Smooth muscle cell (in vitro differentiated cells): Measurements from ENCODE around the gene KHNYN. TPM values are rescaled to one million over a fixed set of nuclear protein-coding genes. Genes with fewer than 3 reads are reported as not detected.

ENCODE experiments used
- DNase-seq: peaks from one replicate; lab custom pipeline; 2025; ENCODE audit not compliant: unreplicated experiment; lab: John Stamatoyannopoulos, UW
- H2AFZ ChIP-seq: fragments of 200-600 bp; sonication (generic); 2 replicates; pipeline ENCODE4 v1.6.0; 2016; ENCODE audit warnings: antibody characterized with exemption, low read depth, mild to moderate bottlenecking
- H3F3A ChIP-seq: fragments of 200-600 bp; sonication (generic); 2 replicates; pipeline ENCODE4 v1.6.0; 2017; ENCODE audit warnings: antibody characterized with exemption, low read depth
- H3K27ac ChIP-seq: fragments of 200-600 bp; sonication (generic); 2 replicates; pipeline ENCODE4 v1.5.1; 2016; ENCODE audit warnings: low read depth, mild to moderate bottlenecking
- H3K27me3 ChIP-seq: fragments of 200-600 bp; sonication (generic); 2 replicates; pipeline ENCODE4 v1.6.1; 2016; ENCODE audit warnings: low read depth, mild to moderate bottlenecking
- H3K36me3 ChIP-seq: fragments of 200-600 bp; sonication (generic); 2 replicates; pipeline ENCODE4 v1.5.1; 2016; ENCODE audit warnings: low read depth
- H3K4me1 ChIP-seq: fragments of 200-600 bp; sonication (generic); 2 replicates; pipeline ENCODE4 v1.5.1; 2016; ENCODE audit warnings: low read depth
- H3K4me2 ChIP-seq: fragments of 200-600 bp; sonication (generic); 2 replicates; pipeline ENCODE4 v1.6.0; 2016; ENCODE audit warnings: mild to moderate bottlenecking
- H3K4me3 ChIP-seq: fragments of 200-600 bp; sonication (generic); 2 replicates; pipeline ENCODE4 v1.5.1; 2016; ENCODE audit warnings: mild to moderate bottlenecking
- H3K79me2 ChIP-seq: fragments of 200-600 bp; sonication (generic); 2 replicates; pipeline ENCODE4 v1.6.0; 2016; ENCODE audit warnings: low read depth, mild to moderate bottlenecking
- H3K9ac ChIP-seq: fragments of 200-600 bp; sonication (generic); 2 replicates; pipeline ENCODE4 v1.6.0; 2016; ENCODE audit warnings: low read depth
- H3K9me3 ChIP-seq: fragments of 200-600 bp; sonication (generic); replicated peaks from 2 replicates; pipeline ENCODE4 v1.5.1; 2016; ENCODE audit warnings: low read depth
- H4K20me1 ChIP-seq: fragments of 200-600 bp; sonication (generic); 2 replicates; pipeline ENCODE4 v1.6.0; 2016; ENCODE audit warnings: low read depth
- WGBS: methylation state at CpG from one replicate; pipeline ENCODE4 v1.1.7; 2016; ENCODE audit warnings: low lambda C conversion rate; 5-methylcytosine and 5-hydroxymethylcytosine counted together
- polyA plus RNA-seq: library from polyadenylated mRNA; unstranded; fragments of >200 nt; fragmentation: Nextera tagmentation; extraction: Ambion mirVana; gene quantifications from 2 replicates; pipeline ENCODE4 v1.2.1, GENCODE V29; 2016
- total RNA-seq: library from RNA; depleted of rRNA; stranded (reverse); fragments of >200 nt; gene quantifications from 2 replicates; pipeline ENCODE4 v1.2.3, GENCODE V29; 2014
- TF ChIP-seq, protein P1 (sequence below): fragments of 200-600 bp; sonication (generic); IDR thresholded peaks from 2 replicates; pipeline ENCODE4 v1.5.1; 2017; ENCODE audit warnings: borderline replicate concordance, mild to moderate bottlenecking, antibody characterized with exemption; ENCODE audit not compliant: insufficient read depth, poor library complexity, severe bottlenecking

KHNYN gene
- total and polyA plus RNA-seq, 2 experiments from 2014 or later, result 28.2 to 43.1 TPM

DNA sequence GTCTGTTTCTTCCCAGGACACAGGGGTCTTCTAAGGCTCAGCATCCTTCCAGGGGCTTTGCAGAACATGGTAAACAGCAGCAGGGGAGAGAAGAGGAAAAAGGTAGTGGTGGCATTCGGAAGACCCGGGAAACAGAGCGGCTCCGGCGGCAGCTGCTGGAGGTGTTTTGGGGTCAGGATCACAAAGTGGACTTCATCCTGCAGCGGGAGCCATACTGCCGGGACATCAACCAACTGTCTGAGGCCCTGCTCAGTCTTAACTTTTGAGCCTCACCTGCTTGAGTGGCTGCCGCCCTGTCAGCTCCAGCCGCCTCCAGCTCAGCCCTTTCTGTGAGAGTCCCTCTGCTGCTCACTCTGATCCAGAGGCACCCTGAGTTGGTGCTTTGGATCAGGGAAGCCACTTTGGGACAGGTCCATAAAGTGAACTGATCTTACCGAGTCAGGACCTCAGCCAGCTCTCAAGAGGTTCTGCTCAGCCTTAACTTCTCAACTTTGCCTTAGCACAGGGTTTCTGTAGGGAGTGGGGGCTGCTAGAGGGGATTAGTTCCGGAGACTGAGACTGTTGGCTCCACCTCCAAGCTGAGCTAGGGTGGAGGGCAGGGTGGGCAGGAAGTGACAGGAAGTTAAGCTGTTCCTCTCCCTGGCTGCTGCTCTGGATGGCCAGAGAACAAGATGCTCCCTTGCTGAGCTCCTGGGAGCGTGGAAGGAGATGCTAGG is 7.4 kb downstream of the KHNYN start:
- H3F3A ChIP-seq, result peaks cover 14% of the 10 kb centered on the region
- H3K27me3 ChIP-seq, result no peaks in the 10 kb centered on the region
- no peak overlapping the region for H3K9ac ChIP-seq
- peaks cover 20% of the 10 kb centered on the region for H4K20me1 ChIP-seq
- no peak overlapping the region for H3K27ac ChIP-seq
- H3K4me3 ChIP-seq, result no peak overlapping the region
- peaks cover 9% of the 10 kb centered on the region for H3K79me2 ChIP-seq
- no peaks in the 10 kb centered on the region for H3K9me3 ChIP-seq
- H2AFZ ChIP-seq, result no peak overlapping the region
- WGBS, result 88% methylated on average over 12 of the region's 12 CpGs
- no peak for DNase-seq
- TF ChIP-seq, protein P1, sequence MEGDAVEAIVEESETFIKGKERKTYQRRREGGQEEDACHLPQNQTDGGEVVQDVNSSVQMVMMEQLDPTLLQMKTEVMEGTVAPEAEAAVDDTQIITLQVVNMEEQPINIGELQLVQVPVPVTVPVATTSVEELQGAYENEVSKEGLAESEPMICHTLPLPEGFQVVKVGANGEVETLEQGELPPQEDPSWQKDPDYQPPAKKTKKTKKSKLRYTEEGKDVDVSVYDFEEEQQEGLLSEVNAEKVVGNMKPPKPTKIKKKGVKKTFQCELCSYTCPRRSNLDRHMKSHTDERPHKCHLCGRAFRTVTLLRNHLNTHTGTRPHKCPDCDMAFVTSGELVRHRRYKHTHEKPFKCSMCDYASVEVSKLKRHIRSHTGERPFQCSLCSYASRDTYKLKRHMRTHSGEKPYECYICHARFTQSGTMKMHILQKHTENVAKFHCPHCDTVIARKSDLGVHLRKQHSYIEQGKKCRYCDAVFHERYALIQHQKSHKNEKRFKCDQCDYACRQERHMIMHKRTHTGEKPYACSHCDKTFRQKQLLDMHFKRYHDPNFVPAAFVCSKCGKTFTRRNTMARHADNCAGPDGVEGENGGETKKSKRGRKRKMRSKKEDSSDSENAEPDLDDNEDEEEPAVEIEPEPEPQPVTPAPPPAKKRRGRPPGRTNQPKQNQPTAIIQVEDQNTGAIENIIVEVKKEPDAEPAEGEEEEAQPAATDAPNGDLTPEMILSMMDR, result no peak
- H3K4me2 ChIP-seq, result no peak overlapping the region
- H3K4me1 ChIP-seq, result peaks cover 8% of the 10 kb centered on the region
- H3K36me3 ChIP-seq, result no peaks in the 10 kb centered on the region

DNA sequence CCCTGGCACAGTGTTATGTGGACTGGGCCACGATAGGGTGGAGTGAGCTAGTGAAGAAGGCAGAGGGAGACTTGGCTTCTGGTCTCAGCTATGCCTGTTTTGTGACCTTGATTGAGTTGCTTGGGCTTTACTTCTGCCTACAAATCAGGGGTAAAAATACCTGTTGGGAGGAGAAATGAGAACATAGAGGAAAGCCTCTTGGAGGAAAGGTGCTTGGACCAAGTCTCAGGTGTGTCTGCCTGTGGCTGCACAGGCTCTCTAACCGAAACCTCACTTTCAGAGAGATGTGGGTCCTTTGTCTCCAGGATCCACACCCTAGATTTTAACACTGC is 7.9 kb downstream of the KHNYN start:
- Histone ChIP-seq H3K4me1 (peaks cover 8% of the 10 kb centered on the region), H3K36me3 (no peaks in the 10 kb centered on the region), H3K4me2 (no peak overlapping the region), H3K4me3 (no peak overlapping the region), H3K79me2 (peaks cover 5% of the 10 kb centered on the region), H3K27ac (no peak overlapping the region), H3K27me3 (no peaks in the 10 kb centered on the region), H3K9me3 (no peaks in the 10 kb centered on the region), H4K20me1 (peaks cover 15% of the 10 kb centered on the region), H3F3A (peaks cover 14% of the 10 kb centered on the region), H3K9ac (no peak overlapping the region), H2AFZ (no peak overlapping the region)
- WGBS, result 97% methylated on average over 2 of the region's 2 CpGs
- DNase-seq, result no peak
- TF ChIP-seq, protein P1, result no peak

- Histone ChIP-seq H3K27ac (no peak overlapping the region), H4K20me1 (peaks cover 8% of the 10 kb centered on the region), H3K27me3 (no peaks in the 10 kb centered on the region), H3K4me3 (no peak overlapping the region), H3K79me2 (peaks cover 5% of the 10 kb centered on the region), H3K4me2 (no peak overlapping the region), H3K4me1 (peaks cover 10% of the 10 kb centered on the region), H3K9me3 (no peaks in the 10 kb centered on the region), H3K9ac (no peak overlapping the region), H3K36me3 (no peaks in the 10 kb centered on the region), H2AFZ (no peak overlapping the region), H3F3A (peaks cover 14% of the 10 kb centered on the region)
- DNase-seq, result no peak
- WGBS, result 82% methylated on average over 9 of the region's 9 CpGs
- TF ChIP-seq, protein P1, result no peak
These were observed 8.7 kb downstream of the KHNYN start for GRCh38 chr14:24438223-24439097.
